Thyroid gland (tissue), 4 donors: ENCODE measurements around the gene SPNS1. TPM values are rescaled to one million over a fixed set of nuclear protein-coding genes. Genes with fewer than 3 reads are reported as not detected.

Experiments
- DNase-seq, 2 donors: peaks; one replicate each; pipeline ENCODE4 v3.0.0-alpha.2; 2019
- H3K27ac ChIP-seq, 3 donors: fragments of 200-600 bp; sonication (generic); 1 replicate in 2 of 3; 2 replicates in 1 of 3; pipeline ENCODE4 v1.5.1; 2016 to 2019; ENCODE audit warnings: mild to moderate bottlenecking in 1 of 3, moderate library complexity in 1 of 3
- H3K27me3 ChIP-seq: fragments of 200-600 bp; sonication (generic); one replicate; pipeline ENCODE4 v1.5.1; 2019
- H3K36me3 ChIP-seq, 2 donors: fragments of 200-600 bp; sonication (generic); one replicate each; pipeline ENCODE4 v1.5.1; 2016 to 2019
- H3K4me1 ChIP-seq, 2 donors: fragments of 200-600 bp; sonication (generic); one replicate each; pipeline ENCODE4 v1.5.1; 2017 to 2019
- H3K4me3 ChIP-seq, 3 donors: fragments of 200-600 bp; sonication (generic); replicated peaks in 1 of 3; 1 replicate in 2 of 3; 2 replicates in 1 of 3; pipeline ENCODE4 v1.5.1; 2016; ENCODE audit warnings: mild to moderate bottlenecking in 1 of 3
- H3K9me3 ChIP-seq: fragments of 200-600 bp; sonication (generic); one replicate; pipeline ENCODE4 v1.5.1; 2017
- CTCF ChIP-seq, 6 experiments: fragments of 200-600 bp in 3 of 6; fragments of 450-650 bp in 3 of 6; sonication (generic) in 3 of 6; IDR thresholded peaks; one replicate each; pipeline ENCODE4 v1.5.1; 2016 to 2019; ENCODE audit warnings: antibody characterized with exemption in 6 of 6, mild to moderate bottlenecking in 2 of 6, inconsistent platforms in 1 of 6, moderate library complexity in 1 of 6
- POLR2A ChIP-seq, 2 donors: fragments of 450-650 bp; IDR thresholded peaks; one replicate each; pipeline ENCODE4 v1.6.1; 2017; ENCODE audit warnings: antibody characterized with exemption in 2 of 2, mild to moderate bottlenecking in 2 of 2, moderate library complexity in 1 of 2
- WGBS, 2 donors: methylation state at CpG; one replicate each; pipeline ENCODE4 v1.1.5; 2017; 5-methylcytosine and 5-hydroxymethylcytosine counted together
- intact Hi-C: fragments of 100-400 bp; cut with DNase I; formaldehyde crosslinking; loops from one replicate; pipeline ENCODE4 v1.15.1; 2023
- total RNA-seq, 4 donors: library from RNA; depleted of rRNA; stranded (reverse); fragments of >200 nt; gene quantifications; one replicate each; pipeline ENCODE4 v1.2.3, GENCODE V29; 2016

SPNS1 gene
- total RNA-seq, 4 donors from 2014 or later, result 16.5 to 24.2 (median 20.6) TPM

GRCh38 chr16:29011112-29011511 is 36.5 kb downstream of the SPNS1 start:
- H3K27ac ChIP-seq, result no peak overlapping the region
- DNase-seq, result no peak
- H3K9me3 ChIP-seq, result no peaks in the 10 kb centered on the region
- no peak for TF ChIP-seq POLR2A (IDR thresholded peaks at IDR 0.05)
- TF ChIP-seq CTCF (IDR thresholded peaks at IDR 0.05), result no peak
- no peaks in the 10 kb centered on the region for H3K36me3 ChIP-seq
- no peak overlapping the region for H3K4me3 ChIP-seq
- H3K27me3 ChIP-seq, result no peaks in the 10 kb centered on the region
- intact Hi-C loops, result no loop called here
- no peaks in the 10 kb centered on the region for H3K4me1 ChIP-seq
- WGBS, 2 donors, result 64 to 72% methylated on average over 7 to 8 of the region's 8 CpGs

- TF ChIP-seq POLR2A (IDR thresholded peaks at IDR 0.05) (no peak), CTCF (IDR thresholded peaks at IDR 0.05) (no peak)
- WGBS, 2 donors, result 83 to 91% methylated on average over 4 of the region's 4 CpGs
- Histone ChIP-seq H3K4me3 (no peak overlapping the region), H3K4me1 (no peaks in the 10 kb centered on the region), H3K27ac (no peak overlapping the region), H3K27me3 (no peaks in the 10 kb centered on the region), H3K9me3 (no peaks in the 10 kb centered on the region), H3K36me3 (no peaks in the 10 kb centered on the region)
- DNase-seq, result no peak
- intact Hi-C loops, result no loop called here
Measured at GRCh38 chr16:29011851-29012250, 37.3 kb downstream of the SPNS1 start.

- Histone ChIP-seq H3K27me3 (no peaks in the 10 kb centered on the region), H3K27ac (no peak overlapping the region), H3K9me3 (no peaks in the 10 kb centered on the region), H3K4me1 (no peaks in the 10 kb centered on the region), H3K36me3 (no peaks in the 10 kb centered on the region), H3K4me3 (no peak overlapping the region)
- WGBS, 2 donors, result 65 to 69% methylated on average over 9 of the region's 9 CpGs
- TF ChIP-seq POLR2A (IDR thresholded peaks at IDR 0.05), result no peak
- TF ChIP-seq CTCF (IDR thresholded peaks at IDR 0.05), result no peak
- no peak for DNase-seq
- intact Hi-C loops, result no loop called here
Measured at GRCh38 chr16:29012913-29013553, 38.5 kb downstream of the SPNS1 start.

- no peak for TF ChIP-seq POLR2A (IDR thresholded peaks at IDR 0.05)
- no peak for TF ChIP-seq CTCF (IDR thresholded peaks at IDR 0.05)
- intact Hi-C loops, result no loop called here
- 56 to 65% methylated on average over 3 of the region's 3 CpGs for WGBS, 2 donors
- no peaks in the 10 kb centered on the region for H3K36me3 ChIP-seq
- H3K27ac ChIP-seq, result no peak overlapping the region
- no peaks in the 10 kb centered on the region for H3K9me3 ChIP-seq
- no peaks in the 10 kb centered on the region for H3K27me3 ChIP-seq
- no peak for DNase-seq
- H3K4me3 ChIP-seq, result no peak overlapping the region
- H3K4me1 ChIP-seq, result no peaks in the 10 kb centered on the region
Measured at GRCh38 chr16:29014561-29015069, 40.0 kb downstream of the SPNS1 start.

GRCh38 chr16:29022196-29022595 is 47.6 kb downstream of the SPNS1 start:
- Histone ChIP-seq H3K27me3 (no peaks in the 10 kb centered on the region), H3K4me3 (no peak overlapping the region), H3K27ac (no peak overlapping the region), H3K36me3 (no peaks in the 10 kb centered on the region), H3K4me1 (no peaks in the 10 kb centered on the region), H3K9me3 (no peaks in the 10 kb centered on the region)
- no peak for DNase-seq
- TF ChIP-seq POLR2A (IDR thresholded peaks at IDR 0.05) (no peak), CTCF (IDR thresholded peaks at IDR 0.05) (no peak)
- WGBS, 2 donors, result 89 to 92% methylated on average over 5 of the region's 5 CpGs
- intact Hi-C loops, result no loop called here
